ENCODE data around the gene DNLZ.
A peak's percentile ranks its signal among the peaks of the same experiment; 100 is the strongest.
"Not testable (repeated sequence)": the region's sequence is repeated elsewhere in the genome, so short reads cannot be mapped to it uniquely, and the experiment has no call there.

DNLZ gene

GRCh38 chr9:136331556-136332481 is 31.7 kb downstream of the DNLZ start:
- no peak for DNase-seq (ENCODE audit: low read depth in 2 of 2)

- DNase-seq (ENCODE audit: low read depth in 2 of 2), result no peak
Measured at GRCh38 chr9:136331030-136331429, 32.5 kb downstream of the DNLZ start.

GRCh38 chr9:136330406-136330990 is 33.0 kb downstream of the DNLZ start:
- DNase-seq (ENCODE audit: low read depth in 2 of 2), result no peak

DNA sequence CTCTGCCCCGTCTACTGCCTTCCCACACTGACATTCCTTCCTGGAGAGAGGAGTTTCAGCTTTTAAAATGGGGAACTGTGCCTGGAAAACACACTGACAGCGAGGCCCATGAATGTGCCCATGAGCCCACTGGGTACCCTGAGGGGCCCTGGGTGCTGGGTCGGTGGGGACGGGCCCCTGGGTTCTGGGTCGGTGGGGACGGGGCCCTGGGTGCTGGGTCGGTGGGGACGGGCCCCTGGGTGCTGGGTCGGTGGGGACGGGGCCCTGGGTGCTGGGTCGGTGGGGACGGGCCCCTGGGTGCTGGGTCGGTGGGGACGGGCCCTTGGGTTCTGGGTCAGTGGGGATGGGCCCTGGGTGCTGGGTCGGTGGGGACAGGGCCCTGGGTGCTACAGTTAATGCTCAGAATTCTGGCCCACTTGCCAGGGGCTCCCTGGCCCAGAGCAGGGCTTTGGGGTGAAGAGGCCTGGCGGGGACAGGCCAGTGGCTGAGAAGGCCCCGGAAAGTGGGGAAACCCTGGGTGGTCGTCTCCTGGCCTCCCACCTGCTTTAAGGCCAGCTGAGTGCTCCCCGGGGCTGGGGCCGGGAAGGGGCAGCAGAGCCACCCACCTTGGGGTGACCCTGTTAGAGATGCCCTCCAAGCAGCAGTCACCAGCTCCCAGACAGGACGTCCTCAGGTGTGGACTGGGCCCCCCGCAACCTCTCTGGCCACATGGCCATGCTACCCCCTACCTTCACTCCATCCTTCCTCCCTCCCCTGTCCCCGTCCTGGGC is 33.7 kb downstream of the DNLZ start:
- no peak for DNase-seq (ENCODE audit: low read depth in 2 of 2)

GRCh38 chr9:136329211-136329627 is 34.3 kb downstream of the DNLZ start:
- no peak for DNase-seq (ENCODE audit: low read depth in 2 of 2)

DNA sequence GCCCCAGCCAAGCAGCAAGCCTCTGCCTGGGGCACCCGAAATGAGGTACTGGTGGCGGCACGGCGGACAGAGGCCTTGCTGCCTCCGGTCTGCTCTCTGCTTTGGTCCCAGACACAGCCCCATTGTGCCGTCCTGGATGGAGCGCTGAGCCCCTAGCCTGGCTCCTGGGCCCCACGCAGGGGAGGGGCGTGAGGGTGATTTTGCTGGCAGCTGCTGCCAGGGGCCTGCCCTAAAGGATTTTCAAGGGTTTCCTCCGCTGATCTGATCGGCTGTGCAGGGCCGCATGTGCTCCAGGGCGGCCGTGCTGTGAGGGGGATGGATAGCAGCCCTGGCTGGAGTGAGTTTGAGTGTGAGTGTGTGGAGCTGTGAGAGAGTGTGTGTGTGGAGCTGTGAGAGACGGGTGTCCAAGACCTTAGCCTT is 34.9 kb downstream of the DNLZ start:
- no peak for DNase-seq (ENCODE audit: low read depth in 2 of 2)

DNA sequence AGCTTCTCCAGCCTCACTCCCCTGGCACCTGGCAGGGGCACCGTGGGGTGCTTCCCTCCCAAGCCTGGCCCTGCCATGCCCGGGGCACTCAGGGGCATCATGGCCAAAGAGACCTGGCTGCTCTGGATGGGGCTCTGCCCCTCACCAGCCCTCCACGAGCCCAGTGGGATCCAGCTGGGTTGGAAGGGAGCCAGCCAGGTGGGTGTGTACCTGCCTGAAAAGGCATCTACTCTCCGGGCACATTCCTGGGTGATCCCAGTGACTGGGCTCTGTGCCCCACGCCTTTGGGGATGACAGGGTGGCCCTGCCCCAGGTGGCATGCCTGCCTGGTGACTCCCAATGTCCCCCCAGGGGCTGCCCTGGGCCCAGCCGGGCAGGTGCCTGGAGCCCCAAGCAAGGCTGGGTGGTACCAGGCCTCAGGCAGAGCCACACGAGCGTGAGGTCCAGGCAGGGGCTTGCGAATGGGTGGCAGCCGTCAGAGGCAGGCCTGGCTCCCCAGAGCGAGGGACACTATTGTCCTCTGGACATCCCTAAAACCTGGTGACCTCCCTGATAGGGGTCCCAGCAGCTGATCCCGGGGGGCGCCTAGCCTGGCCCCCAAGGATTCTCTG is 35.4 kb downstream of the DNLZ start:
- no peak for DNase-seq (ENCODE audit: low read depth in 2 of 2)

DNA sequence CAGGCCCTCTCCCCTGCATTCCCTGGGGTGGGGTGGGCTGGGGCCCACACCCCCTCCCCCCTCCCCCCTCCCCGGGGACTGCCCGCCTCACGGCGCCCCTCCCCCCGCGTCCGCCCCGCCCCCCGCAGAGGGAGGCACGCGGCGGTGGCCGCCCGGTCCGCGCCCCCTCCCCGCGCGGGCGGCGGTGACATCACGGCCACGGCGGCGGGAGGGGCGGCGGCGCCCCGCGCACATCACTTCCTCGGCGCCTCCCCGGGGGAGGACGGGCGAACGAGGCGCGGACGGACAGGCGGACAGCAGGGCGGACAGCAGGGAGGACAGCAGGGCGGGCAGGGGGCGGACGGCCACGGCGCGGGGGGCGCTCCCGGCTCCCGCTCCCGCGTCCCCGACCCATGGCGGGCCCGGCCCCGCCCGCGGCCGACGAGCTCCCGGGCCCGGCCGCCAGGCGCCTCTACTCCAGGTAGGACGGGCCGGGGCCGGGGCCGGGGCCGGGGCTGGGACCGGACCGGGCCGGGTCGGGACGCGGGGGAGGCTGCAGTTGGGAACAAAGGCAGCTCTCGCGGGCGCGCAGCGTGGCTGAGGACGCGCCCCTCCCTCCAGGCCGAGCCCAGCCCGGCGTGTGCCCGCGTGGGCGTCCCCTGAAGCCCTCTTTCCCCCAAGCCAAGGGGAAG is 36.1 kb downstream of the DNLZ start, which contains the start of gene GPSM1:
GPSM1 (plus strand) TSS at position 236 of the 671 bp plus-strand sequence; CDS start at position 393, 157 bp downstream.
- peak in 1 of 2 donors; percentile 26 for DNase-seq (ENCODE audit: low read depth in 2 of 2)

DNA sequence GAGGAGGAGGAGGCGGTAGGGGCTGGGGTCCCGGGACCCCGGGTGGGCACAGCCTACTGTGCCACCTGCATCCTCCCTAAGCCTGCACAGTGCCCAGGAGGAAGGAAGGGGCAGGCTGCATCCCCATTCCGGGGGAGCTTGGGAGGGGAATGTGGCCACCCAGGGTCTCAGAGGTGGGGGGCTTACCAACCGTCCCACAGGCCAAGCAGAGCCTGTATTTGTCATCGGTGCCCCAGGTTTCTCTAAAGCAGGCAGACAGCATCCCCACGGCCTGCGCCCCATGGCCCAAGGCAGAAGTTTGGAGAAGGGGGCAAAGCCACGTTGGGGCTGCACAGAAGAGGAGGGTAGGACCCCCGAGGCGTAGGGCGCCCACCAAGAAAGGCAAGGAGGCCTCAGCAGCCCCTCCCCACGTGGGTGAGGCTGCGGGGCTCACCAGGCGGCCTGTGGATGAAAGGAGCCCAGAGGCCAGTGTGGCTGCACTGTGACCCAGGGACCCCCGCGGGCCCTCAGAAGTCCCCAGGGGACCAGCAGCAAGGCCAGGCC is 36.7 kb downstream of the DNLZ start:
- no peak for DNase-seq (ENCODE audit: low read depth in 2 of 2)

- DNase-seq (ENCODE audit: low read depth in 2 of 2), result no peak
Measured at GRCh38 chr9:136326061-136326760, 37.3 kb downstream of the DNLZ start.

GRCh38 chr9:136325358-136325757 is 38.2 kb downstream of the DNLZ start:
- no peak for DNase-seq (ENCODE audit: low read depth in 2 of 2)

DNA sequence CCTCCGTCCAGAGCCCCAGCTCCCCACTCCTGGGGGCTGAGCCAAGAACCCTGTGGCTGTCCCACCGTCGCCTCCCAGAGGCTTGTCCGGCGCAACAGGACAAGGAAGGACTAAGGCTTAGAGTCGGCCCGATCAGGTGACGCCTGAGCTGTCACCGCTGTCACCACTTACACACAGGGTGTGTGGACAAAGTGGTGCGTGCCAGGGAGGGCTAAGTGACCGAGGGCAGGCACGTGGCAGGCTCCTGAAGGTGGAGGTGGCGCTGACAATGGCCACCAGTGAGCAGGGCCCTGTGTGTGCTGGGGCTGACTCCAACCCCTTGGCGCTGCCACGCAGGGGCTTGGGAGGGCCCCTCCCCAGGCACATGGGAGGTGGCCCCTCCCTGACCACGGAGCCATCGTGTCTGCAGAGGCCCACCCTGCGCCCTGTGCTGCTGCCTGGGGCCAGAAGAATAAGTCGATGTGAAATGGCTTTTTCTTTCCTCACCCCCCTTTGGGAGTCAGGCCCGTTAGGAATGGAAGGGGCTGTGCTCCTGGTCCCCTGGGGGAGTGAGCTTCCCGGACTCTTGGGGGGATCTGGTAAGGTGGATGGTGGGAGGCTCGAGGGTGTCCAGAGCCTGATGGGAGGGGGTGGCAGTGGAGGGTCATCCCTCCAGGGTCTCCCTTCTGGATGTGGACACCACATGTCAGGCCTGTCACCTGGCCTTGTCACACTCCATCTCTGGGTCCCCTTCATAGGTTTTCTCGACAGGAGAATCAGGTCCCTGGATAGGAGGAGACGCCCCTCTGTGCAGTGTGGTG is 38.8 kb downstream of the DNLZ start:
- DNase-seq (ENCODE audit: low read depth in 2 of 2), result no peak

DNA sequence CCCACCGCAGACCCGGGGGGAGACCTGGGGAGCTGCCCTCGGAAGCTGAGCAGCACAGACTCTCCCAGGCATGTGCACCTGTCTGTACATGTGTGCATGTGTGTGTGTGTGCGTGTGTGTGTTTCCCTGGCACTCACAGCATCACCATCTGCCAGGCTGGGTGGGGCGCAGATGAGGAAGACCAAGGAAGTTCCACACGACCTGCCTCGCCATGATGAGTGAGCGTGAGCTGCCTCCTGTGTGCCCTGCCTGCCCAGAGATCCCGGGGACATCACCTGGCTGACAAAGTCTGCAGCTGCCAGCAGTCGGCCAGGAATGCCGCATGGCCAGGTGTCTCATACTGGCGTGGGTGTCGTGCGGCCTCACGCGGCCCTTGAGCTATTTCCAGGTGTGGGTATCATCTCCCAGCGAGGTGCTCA is 40.2 kb downstream of the DNLZ start:
- DNase-seq (ENCODE audit: low read depth in 2 of 2), result no peak

GRCh38 chr9:136322756-136323330 is 40.7 kb downstream of the DNLZ start:
- no peak for DNase-seq (ENCODE audit: low read depth in 2 of 2)

GRCh38 chr9:136321561-136321960 is 42.0 kb downstream of the DNLZ start:
- DNase-seq (ENCODE audit: low read depth in 2 of 2), result no peak

GRCh38 chr9:136320972-136321371 is 42.6 kb downstream of the DNLZ start:
- DNase-seq (ENCODE audit: low read depth in 2 of 2), result not testable (repeated sequence)

GRCh38 chr9:136319955-136320354 is 43.6 kb downstream of the DNLZ start:
- DNase-seq (ENCODE audit: low read depth in 2 of 2), result not testable (repeated sequence)

DNA sequence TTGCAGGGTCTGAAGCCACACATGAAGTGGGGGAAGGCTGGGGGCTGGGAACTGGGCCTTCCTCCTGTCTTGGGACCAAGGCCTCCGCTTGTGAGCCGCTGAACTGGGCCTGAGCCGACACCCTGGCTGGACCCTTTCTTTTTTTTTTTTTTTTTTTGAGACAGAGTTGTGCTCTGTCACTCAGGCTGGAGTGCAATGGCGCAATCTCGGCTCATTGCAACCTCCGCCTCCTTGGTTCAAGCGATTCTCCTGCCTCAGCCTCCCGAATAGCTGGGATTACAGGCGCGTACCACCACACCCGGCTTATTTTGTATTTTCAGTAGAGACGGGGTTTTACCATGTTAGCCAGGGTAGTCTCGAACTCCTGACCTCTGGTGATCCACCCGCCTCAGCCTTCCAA is 44.3 kb downstream of the DNLZ start:
- not testable (repeated sequence) for DNase-seq (ENCODE audit: low read depth in 2 of 2)

GRCh38 chr9:136318776-136319241 is 44.7 kb downstream of the DNLZ start:
- DNase-seq (ENCODE audit: low read depth in 2 of 2), result no peak
